RKO (cell line): ENCODE measurements around the gene ERC1.
"Not testable (repeated sequence)": the region's sequence is repeated elsewhere in the genome, so short reads cannot be mapped to it uniquely, and the experiment has no call there.

ENCODE experiments used
- DNase-seq: peaks from one replicate; pipeline ENCODE4 v3.0.0-alpha.2; 2016; ENCODE audit warnings: low spot score

Gene ERC1

DNA sequence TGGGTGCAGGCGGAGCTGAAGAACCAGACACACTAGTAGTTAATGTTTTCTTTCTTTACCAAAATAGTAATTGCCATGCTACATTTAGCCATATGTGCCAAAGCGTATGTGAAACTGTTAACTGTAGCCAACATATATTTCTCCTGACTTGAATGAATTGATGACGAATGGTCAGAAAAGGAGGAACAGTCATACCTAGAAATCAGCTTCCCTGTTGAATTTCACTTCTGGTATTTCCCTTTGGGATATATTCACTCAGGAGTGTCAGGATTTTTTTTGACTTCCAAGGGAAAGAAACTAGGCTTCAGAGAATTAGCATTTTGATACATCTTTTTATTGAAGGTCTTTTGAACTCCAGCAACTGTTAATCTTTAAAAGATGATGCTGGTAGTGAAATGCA is 87.0 kb downstream of the ERC1 start:
- no peak for DNase-seq

DNA sequence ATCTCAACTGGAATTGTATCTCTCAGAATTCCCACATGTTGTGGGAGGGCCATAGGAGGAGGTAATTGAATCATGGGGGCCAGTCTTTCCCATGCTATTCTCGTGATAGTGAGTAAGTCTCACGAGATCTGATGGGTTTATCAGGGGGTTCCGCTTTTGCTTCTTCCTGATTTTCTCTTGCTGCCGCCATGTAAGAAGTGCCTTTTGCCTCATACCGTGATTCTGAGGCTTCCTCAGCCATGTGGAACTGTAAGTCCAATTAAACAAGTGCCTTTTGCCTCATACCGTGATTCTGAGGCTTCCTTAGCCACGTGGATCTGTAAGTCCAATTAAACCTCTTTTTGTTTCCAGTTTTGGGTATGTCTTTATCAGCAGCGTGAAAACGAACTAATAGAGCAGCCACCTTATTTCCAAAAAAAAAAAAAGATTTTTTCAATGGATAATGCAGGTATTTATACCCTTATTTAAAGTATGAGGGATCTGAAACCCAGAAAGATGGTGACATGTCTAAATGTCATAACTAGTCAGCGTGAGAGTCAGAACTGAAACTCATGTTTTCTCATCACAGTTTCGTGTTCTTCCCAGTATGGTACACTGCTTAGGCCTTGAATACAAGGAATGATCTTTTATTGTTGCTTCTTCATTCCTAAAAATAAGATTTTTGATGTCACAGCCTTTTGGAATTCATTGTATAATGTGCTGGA is 89.6 kb downstream of the ERC1 start:
- no peak for DNase-seq

DNA sequence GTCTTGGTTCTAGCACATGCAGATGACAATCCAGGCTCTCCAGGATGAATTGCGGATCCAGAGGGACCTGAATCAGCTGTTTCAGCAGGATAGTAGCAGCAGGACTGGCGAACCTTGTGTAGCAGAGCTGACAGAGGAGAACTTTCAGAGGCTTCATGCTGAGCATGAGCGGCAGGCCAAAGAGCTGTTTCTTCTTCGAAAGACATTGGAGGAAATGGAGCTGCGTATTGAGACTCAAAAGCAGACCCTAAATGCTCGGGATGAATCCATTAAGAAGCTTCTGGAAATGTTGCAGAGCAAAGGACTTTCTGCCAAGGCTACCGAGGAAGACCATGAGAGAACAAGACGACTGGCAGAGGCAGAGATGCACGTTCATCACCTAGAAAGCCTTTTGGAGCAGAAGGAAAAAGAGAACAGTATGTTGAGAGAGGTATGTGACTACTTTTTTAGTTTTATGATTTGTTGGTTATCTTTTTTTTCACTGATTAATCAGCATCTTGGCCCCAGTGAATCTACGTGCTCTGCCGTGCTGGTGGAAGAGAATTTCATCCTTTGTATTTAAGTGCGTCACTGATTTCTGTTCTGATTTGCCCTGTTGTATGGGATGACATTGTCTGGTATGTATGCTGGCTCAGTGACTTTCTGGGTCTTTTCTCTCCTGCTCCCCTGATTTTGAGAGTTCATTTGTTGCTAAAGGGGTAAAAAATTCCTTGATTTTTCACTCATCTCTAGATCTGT is 92.3 kb downstream of the ERC1 start:
- no peak for DNase-seq

DNA sequence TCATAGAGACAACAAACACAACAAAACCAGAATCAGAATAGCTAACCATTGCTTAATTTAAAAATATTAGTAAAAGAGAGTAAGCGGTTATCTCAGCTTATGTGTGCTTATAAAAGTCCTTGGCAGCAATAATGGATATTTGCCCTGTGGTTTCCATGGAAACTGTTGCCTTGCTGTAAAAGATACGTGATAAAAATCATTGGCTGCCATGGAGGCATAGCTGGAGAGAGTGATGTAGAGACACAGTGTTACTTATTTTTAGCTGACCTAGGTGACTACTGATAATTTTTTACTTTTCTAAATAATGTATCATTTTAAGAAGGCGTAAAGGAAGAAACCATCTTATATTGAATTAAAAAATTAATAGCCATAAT is 92.9 kb downstream of the ERC1 start:
- peak; percentile 25 for DNase-seq

DNA sequence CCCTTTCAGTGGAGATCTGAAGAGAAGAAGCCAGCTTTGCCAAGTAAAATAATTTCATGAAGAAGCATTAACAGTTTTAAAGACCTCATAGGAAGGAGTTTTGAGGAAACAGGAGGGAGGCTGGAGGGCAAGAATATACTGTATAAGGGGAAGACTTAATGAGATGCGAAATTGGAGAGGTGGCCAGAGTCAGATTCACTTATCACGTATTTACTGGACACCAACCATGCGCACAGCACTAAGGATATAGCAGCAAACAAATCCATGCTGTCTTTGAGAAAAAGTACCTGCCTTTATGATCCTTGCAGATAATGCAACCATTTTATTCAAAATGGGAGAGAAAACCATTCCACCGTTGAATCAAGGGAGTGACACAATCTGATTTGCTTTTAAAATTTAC is 100.3 kb downstream of the ERC1 start:
- no peak for DNase-seq

DNA sequence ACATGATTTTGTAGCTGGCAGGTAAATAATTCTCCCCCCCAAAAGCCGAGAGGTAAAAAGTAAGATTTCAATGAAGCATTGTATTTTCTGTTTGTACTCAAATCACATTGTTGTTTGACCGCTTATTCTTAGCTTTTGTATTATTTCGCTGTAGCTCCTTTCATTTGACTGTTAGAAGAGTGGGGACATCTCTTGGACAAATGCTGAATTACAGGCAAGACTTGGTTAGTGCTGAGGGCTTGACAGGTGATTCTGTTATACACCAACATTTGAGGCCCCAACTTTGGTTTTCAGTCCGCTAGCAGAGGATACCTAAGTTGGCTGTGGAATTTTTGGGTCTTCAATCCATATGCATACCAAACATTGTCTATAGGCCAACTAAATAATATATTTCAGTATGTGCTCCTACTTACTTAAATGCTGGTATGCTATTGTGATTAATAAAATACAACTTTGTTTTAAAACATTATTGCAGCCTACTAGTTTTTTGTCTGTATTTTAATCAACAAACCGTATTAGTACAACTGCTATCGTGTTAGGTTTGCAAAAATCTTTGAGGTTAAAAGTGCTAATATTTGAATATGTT is 102.2 kb downstream of the ERC1 start:
- peak; percentile 71 for DNase-seq

DNA sequence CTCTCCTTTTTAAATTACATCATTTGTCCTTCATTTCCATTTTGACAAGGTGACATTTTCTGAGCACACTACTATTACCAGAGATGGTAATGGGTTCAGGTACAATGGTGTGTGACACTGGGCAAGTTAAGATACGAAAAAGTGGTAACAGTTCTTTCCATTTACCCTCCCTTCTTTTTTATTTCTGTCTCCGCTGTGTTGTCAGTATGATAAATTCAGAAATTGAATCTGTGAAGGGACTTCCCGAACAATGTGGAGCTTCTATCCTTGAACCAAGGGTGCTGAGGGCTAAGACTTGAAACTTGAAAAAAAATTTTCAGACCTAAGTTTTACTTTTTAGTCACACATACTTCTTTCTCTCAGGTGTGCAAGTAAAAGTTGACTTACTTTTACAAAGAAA is 103.7 kb downstream of the ERC1 start:
- DNase-seq = no peak

DNA sequence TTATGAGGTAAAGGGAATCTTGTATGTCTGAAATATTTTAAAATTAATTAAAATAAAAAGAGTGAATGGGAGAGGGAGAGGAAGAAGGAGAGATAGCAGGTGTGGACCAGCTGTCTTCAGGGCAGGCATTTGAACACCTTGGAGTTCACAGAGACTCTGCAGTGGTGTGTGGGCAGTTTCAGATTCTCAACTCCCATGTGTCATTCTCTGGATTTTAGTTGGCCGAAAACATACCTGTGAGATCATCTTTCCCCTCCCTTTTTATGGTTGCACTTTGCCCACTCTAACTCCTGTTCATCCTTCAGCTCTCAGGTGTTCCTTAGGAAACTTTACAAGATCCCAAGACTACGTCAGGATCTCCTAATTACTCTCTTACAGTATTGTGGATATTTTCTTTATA is 108.1 kb downstream of the ERC1 start:
- DNase-seq = no peak

DNA sequence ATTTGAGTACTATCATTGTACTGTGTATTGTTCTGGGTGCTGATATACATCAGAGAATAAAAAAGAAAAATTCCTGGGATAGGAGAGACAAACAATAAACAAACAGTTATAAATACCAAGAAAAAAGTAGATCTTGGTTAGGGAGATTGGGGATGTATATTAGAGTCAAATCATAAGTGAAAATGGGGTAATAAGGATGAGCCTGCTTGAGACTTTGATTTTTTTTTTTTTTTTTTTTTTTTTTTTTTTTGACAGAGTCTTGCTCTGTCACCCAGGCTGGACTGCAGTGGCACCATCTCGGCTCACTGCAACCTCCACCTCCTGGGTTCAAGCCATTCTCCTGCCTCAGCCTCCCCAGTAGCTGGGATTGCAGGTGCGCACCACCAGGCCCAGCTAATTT is 108.6 kb downstream of the ERC1 start:
- DNase-seq = not testable (repeated sequence)

DNA sequence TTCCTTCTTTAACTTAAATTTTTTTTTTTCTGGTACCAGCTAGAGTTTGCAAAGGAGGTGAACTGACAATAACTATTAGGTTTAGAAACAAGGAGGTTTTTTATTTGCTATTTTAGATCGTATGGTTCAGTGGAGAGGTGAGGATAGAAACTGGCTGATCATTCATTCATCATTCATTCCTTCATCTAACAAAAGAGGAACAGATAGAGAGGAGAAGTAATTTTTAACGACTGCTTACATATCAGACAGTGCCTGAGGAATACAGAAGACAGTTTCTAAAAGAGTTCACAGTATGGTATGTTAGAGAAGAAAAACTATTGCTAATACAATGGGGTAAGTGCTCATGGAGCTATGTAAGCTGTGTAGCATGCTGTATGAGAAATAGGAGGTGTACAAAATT is 111.1 kb downstream of the ERC1 start:
- no peak for DNase-seq

DNA sequence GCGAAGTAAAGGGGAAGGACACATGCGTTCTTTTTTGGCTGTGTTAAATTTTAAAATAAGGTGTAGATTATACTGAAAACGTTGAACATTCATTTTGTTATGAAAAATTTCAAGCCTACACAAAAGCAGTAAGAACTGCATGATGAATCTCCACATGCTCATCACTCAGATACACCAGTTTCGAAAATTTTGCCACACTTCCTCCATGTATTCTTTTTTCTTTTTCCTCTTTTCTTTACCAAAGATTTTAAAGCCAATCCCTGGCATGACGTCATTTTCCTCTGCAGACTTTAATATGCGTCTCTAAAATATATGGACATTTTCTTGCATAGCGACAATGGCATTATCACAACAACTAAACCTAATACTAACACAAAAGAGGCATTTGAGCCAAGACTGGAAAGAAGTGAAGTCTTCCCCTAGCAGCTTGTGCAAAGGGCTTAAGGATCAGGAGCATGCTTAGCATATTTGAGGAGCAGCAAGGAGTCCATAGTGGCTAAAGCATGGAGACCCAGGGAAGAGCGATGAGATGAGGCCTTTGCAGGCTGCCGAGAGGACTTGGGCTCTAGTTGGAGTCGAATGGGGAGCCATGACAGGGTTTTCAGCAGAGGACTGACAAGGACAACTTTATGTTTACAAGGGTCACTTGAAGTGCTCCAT is 111.9 kb downstream of the ERC1 start:
- no peak for DNase-seq

DNA sequence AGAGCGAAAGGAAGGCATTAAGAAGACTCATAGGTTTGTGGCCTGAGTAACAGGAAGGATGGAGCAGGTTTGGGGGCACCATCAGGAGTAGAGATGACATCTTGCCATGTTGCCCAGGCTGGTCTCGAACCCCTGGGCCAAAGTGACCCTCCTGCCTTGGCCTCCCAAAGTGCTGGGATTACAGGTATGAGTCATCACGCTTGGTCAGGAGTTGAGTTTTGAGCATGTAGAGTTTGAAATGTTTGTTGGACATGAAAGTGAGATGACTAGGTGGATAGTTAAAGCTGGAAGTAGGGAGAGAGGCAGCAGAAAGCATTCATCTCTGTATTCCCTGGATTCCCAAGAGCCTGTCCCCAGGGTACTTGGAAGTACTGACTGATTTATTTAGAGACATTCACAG is 112.6 kb downstream of the ERC1 start:
- no peak for DNase-seq

DNA sequence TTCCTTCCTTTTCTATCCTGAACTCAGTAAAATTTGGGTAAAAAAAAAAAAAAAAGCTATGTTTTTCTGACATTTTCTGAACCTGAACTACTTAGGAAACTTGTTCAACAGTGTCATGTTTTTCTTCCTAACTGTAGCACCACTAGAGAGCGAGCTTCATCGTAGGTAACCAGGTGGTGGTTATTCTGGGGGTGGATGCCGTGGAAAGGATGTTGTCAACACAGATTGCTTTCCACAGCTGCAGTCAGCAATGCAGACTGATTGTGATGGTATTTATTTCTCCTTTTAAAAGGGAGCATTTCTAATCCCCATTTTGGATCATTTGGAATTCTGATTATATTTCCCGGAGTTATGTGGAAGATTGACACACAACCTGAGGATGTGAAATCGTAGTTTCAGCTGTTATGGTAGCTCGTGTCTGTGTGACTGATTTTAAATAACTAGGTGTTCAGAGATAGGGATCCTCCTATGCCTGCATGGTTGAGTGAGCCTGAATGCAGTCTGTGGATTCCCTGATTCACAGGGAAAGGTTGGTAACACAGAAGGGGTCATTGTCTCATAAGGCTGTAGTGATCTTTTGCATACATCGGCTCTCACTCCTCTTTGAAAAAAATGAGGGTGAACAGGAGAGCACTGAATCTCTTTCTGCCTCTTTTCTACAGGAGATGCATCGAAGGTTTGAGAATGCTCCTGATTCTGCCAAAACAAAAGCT is 113.2 kb downstream of the ERC1 start:
- DNase-seq = no peak

DNA sequence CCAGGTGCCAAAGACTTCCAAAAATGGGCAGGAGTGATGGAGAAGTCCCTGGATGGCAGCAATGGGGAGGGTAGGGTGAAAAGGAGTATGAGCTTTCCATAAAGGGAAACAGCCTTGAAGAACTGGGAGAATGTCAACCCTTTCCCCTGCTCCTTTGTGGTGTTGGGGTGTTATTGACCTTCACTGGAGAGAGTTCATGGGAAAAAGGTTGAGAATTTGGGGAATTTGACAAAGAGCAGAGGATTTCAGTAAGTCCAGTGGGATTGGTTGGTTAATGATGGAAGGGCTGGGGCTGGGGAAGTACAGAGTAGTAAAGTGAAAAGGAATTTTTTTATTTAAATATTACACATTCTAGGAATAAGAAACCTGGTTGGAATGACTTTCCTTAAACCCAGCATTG is 116.6 kb downstream of the ERC1 start:
- no peak for DNase-seq

DNA sequence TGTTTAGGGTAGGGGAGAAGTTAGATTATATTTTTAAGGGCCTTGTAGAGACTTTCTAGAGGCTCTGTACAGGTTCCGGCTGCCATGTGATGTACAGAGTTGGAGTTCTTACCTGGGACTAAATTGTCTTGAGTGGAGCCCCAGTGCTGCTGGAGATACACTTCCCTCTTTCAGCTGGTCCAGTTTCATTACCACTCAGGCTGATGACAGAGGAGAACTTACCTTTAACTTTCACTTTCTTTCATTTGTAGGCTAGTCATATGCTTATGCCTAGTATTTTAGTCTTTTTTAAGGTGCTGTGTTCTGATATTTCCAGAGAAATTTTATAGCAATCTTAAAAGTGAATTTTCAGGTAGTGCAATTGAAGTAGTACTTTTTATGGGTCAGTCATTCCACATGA is 117.3 kb downstream of the ERC1 start:
- no peak for DNase-seq

DNA sequence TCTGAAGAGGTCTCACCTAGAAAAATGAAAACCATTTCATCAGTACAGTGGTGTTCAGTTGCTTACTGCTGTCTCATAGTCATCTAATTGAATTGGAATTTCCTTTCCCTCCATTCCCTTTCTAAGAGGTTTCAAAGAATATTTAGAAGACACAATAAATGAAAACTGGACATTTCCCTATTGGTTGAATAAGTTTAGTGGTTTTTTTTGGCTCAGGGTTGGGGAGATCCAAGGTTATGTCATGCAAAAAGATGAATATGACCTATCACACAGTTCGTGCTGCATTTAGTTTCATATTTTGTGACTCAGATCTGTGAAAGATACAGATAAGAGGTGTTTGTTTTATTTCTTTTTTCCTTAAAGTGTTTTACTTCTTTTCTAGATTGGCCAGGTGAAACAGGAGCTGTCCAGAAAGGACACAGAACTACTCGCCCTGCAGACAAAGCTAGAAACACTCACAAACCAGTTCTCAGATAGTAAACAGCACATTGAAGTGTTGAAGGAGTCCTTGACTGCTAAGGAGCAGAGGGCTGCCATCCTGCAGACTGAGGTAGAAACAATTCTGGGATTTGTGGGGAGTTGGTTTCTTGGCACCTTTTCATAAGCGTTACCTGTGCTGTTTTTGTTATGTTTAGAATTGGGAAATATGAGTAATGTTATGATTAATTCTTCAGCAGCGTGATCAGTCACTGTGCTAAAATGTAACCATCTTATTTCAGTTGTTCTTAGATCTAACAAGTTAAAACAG is 124.6 kb downstream of the ERC1 start:
- peak; percentile 49 for DNase-seq

DNA sequence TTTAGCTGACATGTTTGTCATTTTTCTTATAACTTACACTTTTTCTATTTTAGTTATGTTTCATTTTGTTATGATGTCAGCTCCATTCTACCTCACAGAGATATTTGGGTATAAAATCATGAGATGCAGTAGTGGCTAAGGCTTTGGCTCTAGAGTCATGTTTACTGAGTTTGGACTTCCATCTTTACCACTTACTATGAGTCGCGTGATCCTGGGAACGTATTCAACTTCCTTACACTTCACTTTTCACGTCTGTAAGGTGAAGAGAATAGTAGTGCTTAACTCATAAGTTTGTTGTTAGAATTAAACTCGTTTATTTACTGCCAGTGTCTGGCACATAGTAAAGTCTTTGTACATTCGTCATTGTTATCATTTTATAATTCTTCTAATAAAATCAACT is 126.3 kb downstream of the ERC1 start:
- no peak for DNase-seq

DNA sequence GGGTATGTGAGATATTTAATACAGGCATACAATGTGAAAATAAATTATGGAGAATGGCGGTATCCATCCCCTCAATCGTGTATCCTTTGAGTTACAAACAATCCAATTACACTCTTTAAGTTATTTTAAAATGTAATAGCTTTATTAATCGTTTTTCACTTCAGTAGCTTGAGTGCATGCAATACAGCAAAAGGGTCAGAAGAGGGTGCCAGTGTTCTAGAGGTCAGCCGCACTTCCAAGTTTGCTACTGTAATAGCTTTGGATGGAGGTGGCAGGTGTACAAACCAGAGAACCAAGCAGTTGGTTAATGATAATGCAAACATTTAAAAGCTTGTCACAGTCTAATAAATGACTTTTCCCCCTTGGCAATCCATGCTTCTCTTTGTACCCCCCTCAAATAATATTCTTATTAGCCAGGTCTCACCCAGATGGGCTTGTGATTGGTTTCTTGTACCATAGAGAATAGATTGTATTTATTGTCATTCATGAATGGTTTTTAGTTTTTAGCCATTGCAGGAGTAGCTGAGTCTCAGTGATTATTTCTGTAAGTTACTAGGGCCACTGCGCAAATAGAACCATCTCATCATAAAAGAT is 127.0 kb downstream of the ERC1 start:
- DNase-seq = peak; percentile 73

DNA sequence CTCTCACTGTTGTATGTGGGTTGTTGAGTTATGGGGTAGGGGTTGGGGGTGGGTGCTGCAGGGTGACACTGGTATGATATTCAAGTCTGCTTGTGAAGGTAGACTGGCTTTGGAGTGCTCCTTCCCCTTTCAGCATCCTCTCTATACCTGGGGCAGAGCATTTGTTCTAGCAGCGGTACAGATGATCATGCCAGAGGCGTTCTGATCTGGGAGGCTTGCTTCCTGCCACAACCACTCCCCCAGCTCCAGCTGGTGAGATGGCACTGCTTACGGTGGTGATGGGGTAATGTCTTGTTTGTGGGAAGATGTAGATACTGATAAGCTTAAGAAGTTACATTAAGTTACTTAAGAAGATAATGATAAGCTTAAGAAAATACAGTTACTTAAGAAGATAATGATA is 131.8 kb downstream of the ERC1 start:
- no peak for DNase-seq

DNA sequence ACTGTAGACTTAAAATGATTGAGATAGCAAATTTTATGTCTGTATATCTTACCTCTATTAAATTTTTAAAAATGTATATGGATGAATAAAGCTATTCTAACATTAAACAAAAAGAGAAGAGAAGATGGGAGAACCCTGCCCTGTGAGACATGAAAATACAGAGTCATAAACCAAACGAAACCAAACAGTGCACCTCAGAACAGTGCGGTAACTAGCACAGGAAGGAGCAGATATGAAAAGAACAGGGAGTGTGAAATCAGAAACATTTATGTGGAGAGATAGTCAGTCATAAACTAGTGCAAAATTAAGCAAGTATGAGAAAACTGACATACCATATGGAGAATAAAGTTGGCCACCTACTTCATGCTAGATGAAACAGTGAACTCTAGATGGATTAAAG is 135.1 kb downstream of the ERC1 start:
- no peak for DNase-seq

DNA sequence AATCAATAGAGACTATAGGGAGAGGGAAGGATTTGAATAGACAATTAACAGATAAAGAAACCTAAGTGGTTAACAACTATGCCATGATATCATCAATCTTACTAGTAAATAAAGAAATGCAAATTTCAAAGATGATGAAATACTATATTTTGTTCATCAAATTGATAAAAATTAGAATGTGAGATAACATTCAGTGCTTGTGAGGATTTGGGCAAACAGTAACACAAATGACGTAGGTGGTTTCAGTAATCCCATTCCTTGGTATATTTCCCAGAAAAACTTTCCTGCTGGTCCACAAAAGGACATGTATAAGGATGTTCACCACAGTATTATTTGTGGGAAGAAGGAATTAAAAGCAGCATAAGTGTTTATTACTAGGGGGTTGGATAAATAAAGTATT is 136.0 kb downstream of the ERC1 start:
- DNase-seq = no peak
